MG63 (cell line): ENCODE results near the gene WDR86. TPM values are rescaled to one million over a fixed set of nuclear protein-coding genes. Genes with fewer than 3 reads are reported as not detected.

ENCODE experiments used
- DNase-seq: peaks from one replicate; pipeline ENCODE4 v3.0.0-alpha.2; 2020
- H3K27me3 ChIP-seq: fragments of 250-450 bp; sonication (Bioruptor Pico); 2 replicates; pipeline ENCODE4 v1.5.1; 2020; ENCODE audit warnings: mild to moderate bottlenecking, moderate library complexity
- H3K36me3 ChIP-seq: fragments of 250-450 bp; sonication (Bioruptor Pico); 2 replicates; pipeline ENCODE4 v1.5.1; 2020; ENCODE audit warnings: mild to moderate bottlenecking, moderate library complexity
- H3K4me3 ChIP-seq: fragments of 250-450 bp; sonication (Bioruptor Pico); 2 replicates; pipeline ENCODE4 v1.5.1; 2020; ENCODE audit warnings: mild to moderate bottlenecking, moderate library complexity
- H3K9me3 ChIP-seq: fragments of 250-450 bp; sonication (Bioruptor Pico); 2 replicates; pipeline ENCODE4 v1.5.1; 2020; ENCODE audit warnings: mild to moderate bottlenecking, moderate library complexity
- total RNA-seq: library from RNA; depleted of rRNA; stranded (reverse); fragments of >200 nt; shearing (Covaris generic); gene quantifications from 2 replicates; pipeline ENCODE4 v1.2.3, GENCODE V29; 2014; ENCODE audit warnings: low replicate concordance

Gene WDR86
- total RNA-seq, 1 experiment from 2014 or later = not detected

DNA sequence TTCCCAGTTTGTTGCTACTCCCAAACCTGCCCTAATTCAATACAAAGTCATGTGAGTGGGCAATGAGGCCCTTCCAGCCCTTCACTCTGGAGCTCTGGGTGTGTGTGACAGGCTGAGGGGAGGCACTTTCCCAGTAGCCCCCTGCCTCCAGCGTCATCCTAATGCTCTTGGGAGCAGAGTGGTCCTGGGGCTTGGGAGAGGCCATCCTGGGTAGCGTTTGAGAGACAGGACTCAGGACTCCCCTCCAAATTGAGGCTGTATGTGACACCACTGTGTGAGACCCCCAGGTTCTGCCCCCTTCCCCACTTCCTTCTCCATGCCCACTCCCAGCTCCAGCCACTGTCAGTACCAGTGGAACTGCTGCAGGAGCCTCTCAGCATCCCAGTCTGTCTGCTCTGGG, 36.6 kb upstream of the WDR86 start:
- H3K9me3 ChIP-seq = no peaks in the 10 kb centered on the region
- H3K36me3 ChIP-seq = no peaks in the 10 kb centered on the region
- DNase-seq = no peak
- H3K27me3 ChIP-seq = no peaks in the 10 kb centered on the region
- no peak overlapping the region for H3K4me3 ChIP-seq

DNA sequence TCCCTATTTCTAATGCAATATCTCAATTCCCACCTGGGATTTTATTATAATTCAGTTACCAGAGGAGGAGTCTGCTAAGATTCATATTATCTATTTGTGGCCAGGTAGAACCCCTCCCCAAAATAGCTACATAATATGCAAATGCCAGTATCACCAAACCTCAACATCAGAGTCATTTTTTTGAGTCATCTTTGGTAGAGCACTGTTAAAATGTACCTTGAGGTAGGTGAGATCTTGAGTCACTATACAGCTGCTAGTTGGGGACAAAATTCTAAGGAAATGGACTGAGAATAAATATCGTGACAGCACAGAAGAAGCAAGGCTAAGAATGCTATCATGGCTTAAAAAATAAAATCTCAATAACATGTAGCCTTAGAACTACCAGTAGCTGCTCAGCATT, 34.8 kb upstream of the WDR86 start:
- no peak overlapping the region for H3K4me3 ChIP-seq
- DNase-seq = no peak
- no peaks in the 10 kb centered on the region for H3K9me3 ChIP-seq
- no peaks in the 10 kb centered on the region for H3K27me3 ChIP-seq
- H3K36me3 ChIP-seq = no peaks in the 10 kb centered on the region

DNA sequence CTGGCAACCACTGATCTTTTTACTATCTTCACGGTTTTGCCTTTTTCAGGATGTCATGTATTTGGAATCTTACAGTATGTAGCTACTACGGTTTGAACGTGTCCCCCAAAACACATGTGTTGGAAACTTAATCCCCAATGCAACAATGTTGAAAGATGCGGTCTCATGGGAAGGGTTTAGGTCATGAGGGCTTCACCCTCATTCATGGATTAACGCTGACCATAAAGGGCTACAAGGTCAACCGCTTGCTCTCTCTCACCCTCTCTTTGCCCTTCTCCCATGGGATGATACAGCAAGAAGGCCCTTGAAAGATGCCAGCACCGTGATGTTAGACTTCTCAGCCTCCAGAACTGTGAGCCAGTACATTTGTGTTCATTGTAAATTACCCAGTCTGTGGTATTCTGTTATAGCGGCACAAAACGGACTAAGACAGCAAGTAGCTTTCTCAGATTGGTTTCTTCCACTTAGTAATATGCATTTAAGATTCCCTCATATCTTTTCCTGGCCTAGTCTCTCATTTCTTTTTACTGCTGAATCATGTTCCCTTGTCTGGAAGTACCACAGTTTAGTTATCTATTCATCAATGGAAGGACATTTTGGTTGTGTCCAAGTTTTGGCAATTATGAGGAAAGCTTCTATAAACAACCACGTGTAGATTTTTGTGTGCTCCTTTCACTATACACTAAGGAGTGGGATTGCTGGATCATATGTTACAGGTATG, 33.1 kb upstream of the WDR86 start:
- H3K36me3 ChIP-seq = no peaks in the 10 kb centered on the region
- no peaks in the 10 kb centered on the region for H3K9me3 ChIP-seq
- no peak overlapping the region for H3K4me3 ChIP-seq
- H3K27me3 ChIP-seq = no peaks in the 10 kb centered on the region
- DNase-seq = no peak

DNA sequence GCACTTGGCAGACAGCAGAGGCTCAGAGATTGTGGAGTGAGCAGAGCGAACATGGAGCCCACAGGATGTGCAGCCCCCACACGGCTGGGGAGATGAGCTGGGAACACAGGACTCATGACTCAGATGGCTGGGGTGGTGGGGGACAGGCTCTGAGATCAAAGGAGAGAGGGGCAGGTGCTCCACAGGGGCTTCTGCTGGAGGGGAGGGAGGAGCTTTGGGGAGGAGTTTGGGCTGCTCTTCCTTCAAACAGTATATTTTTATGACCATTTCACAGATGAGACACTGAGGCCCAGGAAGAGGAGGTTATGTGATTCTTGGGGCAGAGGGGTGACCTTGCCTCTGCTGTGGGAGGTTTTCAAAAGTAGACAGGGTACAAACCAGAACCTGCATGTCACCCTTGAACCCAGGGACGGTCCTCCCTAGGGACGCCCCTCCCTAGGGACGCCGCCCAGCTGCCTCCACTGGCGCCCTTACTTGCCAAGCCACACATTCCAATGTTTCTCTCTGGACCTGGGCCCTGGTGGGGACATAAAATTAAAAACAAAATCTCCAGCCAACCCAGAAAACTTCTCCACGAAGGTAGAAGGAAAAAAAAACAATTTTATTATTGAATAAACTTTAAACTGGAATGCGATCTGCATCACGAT, 31.1 kb upstream of the WDR86 start:
- H3K4me3 ChIP-seq = no peak overlapping the region
- no peaks in the 10 kb centered on the region for H3K27me3 ChIP-seq
- DNase-seq = no peak
- no peaks in the 10 kb centered on the region for H3K9me3 ChIP-seq
- H3K36me3 ChIP-seq = no peaks in the 10 kb centered on the region

GRCh38 chr7:151439855-151440798, 30.3 kb upstream of the WDR86 start, which contains the start of gene CRYGN:
CRYGN (minus strand) TSS chr7:151440141; CDS start chr7:151439917, 224 bp downstream.
- DNase-seq = no peak
- Histone ChIP-seq H3K4me3 (no peak within 1 kb of the TSS), H3K27me3 (no peaks in the 10 kb centered on the region), H3K36me3 (no peaks in the 10 kb centered on the region), H3K9me3 (no peaks in the 10 kb centered on the region)

GRCh38 chr7:151438864-151439601, 29.2 kb upstream of the WDR86 start:
- no peak for DNase-seq

DNA sequence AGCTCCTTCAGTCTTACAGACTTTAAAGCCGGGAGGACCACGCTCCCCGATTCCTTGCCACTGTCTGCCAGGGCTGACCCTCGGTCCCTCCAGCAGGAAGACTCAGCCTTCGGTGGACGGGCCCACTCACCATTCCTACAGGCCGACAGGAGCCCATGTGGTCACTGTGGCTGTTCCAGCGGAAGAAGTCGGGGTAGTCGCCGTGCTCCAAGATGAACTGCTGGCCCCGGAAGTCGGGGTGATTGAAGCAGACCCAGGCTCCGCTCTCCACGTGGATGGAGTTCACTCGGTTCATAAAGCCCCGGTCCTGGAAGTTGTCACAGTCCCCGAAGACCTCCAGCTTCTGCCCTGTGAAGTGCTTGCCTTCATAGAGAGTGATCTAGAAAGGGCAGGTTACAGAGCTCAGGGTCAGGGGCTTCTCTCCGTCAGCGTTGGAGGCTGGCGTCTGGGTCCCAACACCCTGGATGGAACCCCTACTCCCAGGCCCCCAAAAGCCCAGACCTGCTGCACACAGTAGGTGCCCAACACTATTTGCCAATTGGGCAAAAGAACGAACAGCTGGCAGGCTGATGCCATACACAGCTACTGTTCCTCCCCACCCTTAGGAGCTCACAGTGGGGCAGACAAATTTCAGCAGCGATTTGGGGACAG, 28.2 kb upstream of the WDR86 start:
- Histone ChIP-seq H3K4me3 (no peak overlapping the region), H3K9me3 (no peaks in the 10 kb centered on the region), H3K27me3 (no peaks in the 10 kb centered on the region), H3K36me3 (no peaks in the 10 kb centered on the region)
- DNase-seq = no peak

More at GRCh38 chr7:151438864-151439601, 29.2 kb upstream of the WDR86 start:
- no peak overlapping the region for H3K4me3 ChIP-seq
- no peaks in the 10 kb centered on the region for H3K27me3 ChIP-seq
- H3K9me3 ChIP-seq = no peaks in the 10 kb centered on the region
- H3K36me3 ChIP-seq = no peaks in the 10 kb centered on the region

- Histone ChIP-seq H3K36me3 (no peaks in the 10 kb centered on the region), H3K27me3 (no peaks in the 10 kb centered on the region), H3K9me3 (no peaks in the 10 kb centered on the region), H3K4me3 (no peak overlapping the region)
- DNase-seq = no peak
Measured at GRCh38 chr7:151437159-151437553, 27.3 kb upstream of the WDR86 start.

GRCh38 chr7:151436446-151437158, 26.8 kb upstream of the WDR86 start:
- Histone ChIP-seq H3K9me3 (no peaks in the 10 kb centered on the region), H3K27me3 (no peaks in the 10 kb centered on the region), H3K36me3 (no peaks in the 10 kb centered on the region), H3K4me3 (no peak overlapping the region)
- DNase-seq = no peak

- Histone ChIP-seq H3K4me3 (no peak overlapping the region), H3K27me3 (no peaks in the 10 kb centered on the region), H3K36me3 (no peaks in the 10 kb centered on the region), H3K9me3 (no peaks in the 10 kb centered on the region)
- no peak for DNase-seq
Measured at GRCh38 chr7:151435971-151436370, 26.1 kb upstream of the WDR86 start.

- Histone ChIP-seq H3K4me3 (no peak overlapping the region), H3K36me3 (no peaks in the 10 kb centered on the region), H3K9me3 (no peaks in the 10 kb centered on the region), H3K27me3 (no peaks in the 10 kb centered on the region)
- no peak for DNase-seq
Measured at GRCh38 chr7:151435103-151435916, 25.5 kb upstream of the WDR86 start.

DNA sequence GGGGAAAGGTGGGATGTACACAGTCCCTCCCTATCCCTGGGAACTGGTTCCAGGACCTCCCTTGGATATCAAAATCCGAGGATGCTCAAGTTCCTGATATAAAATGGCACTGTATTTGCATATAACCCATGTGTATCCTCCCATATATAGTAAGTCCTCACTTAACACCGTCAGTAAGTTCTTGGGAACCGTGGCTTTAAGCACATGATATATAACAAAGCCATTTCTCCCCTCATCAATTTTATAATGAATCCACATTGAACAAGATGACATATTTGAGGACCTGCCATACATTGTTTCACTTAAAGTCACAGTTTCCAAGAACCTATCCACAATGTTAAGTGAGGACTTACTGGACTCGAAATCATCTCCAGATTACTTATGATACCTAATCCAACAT, 24.7 kb upstream of the WDR86 start:
- Histone ChIP-seq H3K9me3 (no peaks in the 10 kb centered on the region), H3K4me3 (no peak overlapping the region), H3K36me3 (no peaks in the 10 kb centered on the region), H3K27me3 (no peaks in the 10 kb centered on the region)
- DNase-seq = no peak

GRCh38 chr7:151433721-151434400, 24.0 kb upstream of the WDR86 start:
- DNase-seq = no peak
- Histone ChIP-seq H3K4me3 (no peak overlapping the region), H3K36me3 (no peaks in the 10 kb centered on the region), H3K9me3 (no peaks in the 10 kb centered on the region), H3K27me3 (no peaks in the 10 kb centered on the region)

GRCh38 chr7:151432658-151433521, 23.1 kb upstream of the WDR86 start:
- Histone ChIP-seq H3K27me3 (no peaks in the 10 kb centered on the region), H3K9me3 (no peaks in the 10 kb centered on the region), H3K4me3 (no peak overlapping the region), H3K36me3 (no peaks in the 10 kb centered on the region)
- no peak for DNase-seq
